ENCODE results near the gene LSM3.

The LSM3 gene

GRCh38 chr3:14158370-14158769 is 20.2 kb upstream of the LSM3 start:
- no peak for DNase-seq (ENCODE audit: low spot score)

GRCh38 chr3:14159426-14159825 is 19.2 kb upstream of the LSM3 start:
- DNase-seq (ENCODE audit: low spot score) = no peak

DNA sequence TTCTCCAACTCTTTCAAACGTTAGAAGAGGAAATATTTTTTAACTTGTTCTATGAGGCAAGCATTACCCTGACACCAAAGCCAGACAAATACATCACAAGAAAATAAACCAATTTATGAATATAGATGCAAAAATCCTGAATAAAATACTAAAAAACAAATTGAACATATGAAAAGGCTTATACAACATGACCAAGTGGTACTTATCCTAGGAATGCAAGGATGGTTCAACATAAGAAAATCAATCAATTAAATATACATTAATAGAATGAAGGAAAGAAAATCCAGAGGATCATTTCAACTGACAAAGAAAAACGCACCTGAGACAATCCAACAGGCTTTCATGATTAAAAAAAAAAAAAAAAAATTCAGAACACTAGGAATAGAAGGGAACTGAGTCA is 17.3 kb upstream of the LSM3 start:
- DNase-seq (ENCODE audit: low spot score) = no peak

GRCh38 chr3:14162178-14162577 is 16.4 kb upstream of the LSM3 start:
- DNase-seq (ENCODE audit: low spot score) = no peak

DNA sequence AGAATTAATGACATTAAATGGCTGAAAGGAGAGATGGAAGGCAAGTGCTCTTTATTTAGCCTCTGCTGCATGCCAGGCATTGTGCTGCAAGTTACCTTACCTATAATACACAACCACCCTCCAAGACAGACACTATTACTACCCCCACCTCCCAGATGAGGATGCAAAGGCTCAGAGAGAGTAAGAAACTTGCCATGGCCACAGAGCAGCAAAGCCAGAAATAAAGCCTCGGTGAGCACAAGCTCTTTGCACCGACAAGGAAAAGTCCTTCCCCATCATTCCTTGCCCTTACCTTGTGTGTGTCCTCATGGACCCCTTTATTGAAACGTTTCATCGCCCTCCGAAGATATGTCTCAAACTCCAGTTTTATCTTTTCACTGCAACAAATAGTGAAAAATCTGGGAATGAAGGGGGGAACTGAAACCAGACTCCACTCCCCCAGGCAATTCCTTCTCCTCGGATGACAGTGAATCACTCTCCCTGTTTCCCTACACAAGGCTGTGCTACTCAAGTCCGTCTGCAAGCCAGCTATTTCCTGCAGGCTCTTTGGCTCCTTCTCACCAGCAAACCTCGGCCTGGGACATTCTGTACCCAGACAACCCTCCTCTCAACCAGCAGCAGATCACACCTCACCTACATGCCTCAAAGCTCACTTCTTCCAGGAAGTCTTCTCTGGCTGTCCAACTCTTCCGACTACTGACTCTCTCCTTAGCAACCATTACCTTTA is 11.6 kb upstream of the LSM3 start:
- no peak for DNase-seq (ENCODE audit: low spot score)

GRCh38 chr3:14169435-14169834 is 9.2 kb upstream of the LSM3 start:
- DNase-seq (ENCODE audit: low spot score) = no peak

- no peak for DNase-seq (ENCODE audit: low spot score)
Measured at GRCh38 chr3:14169871-14170270, 8.7 kb upstream of the LSM3 start.

- DNase-seq (ENCODE audit: low spot score) = no peak
Measured at GRCh38 chr3:14170531-14171159, 8.0 kb upstream of the LSM3 start.

DNA sequence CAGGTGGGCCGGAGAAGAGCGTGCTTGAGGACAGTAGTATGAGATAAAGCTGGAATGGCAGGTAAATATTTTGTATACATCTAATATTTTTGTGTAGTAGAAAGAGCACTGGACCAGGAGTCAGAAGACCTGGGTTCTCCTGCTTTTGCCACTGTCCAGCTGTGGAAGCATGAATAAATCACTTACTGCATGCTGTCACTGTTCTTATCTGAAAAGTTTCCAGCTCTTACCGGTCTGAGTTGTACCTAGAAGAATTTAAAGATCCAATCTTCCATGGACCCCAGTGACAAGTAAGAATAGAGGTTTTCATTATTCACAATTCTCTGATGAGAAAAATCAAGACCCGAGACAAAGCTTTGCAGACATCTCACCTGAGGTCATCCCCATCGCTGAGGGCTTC is 6.1 kb upstream of the LSM3 start:
- DNase-seq (ENCODE audit: low spot score) = no peak

GRCh38 chr3:14174483-14174882 is 4.1 kb upstream of the LSM3 start:
- no peak for DNase-seq (ENCODE audit: low spot score)

GRCh38 chr3:14175383-14176037 is 3.1 kb upstream of the LSM3 start:
- no peak for DNase-seq (ENCODE audit: low spot score)

GRCh38 chr3:14177580-14178246 is 904 bp upstream of the LSM3 start:
- no peak for DNase-seq (ENCODE audit: low spot score)

DNA sequence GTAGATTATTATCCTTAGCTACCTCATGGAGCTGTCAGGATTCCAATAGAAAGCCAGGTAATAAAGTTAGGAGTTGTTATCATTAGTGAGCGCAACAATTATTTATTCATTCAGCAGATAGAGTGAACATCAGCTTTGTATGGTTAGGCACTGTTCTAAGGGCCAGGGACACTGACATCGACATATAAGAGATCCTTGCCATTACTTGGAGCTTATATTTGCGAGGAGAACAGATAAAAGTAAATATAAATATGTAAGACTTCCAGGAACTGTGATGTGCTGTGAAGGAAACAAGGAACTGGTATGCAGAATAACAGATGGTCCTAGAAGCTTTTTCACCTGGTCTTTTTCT is 473 bp downstream of the LSM3 start:
- DNase-seq (ENCODE audit: low spot score) = no peak

GRCh38 chr3:14179795-14180194 is 1.2 kb downstream of the LSM3 start:
- no peak for DNase-seq (ENCODE audit: low spot score)

- no peak for DNase-seq (ENCODE audit: low spot score)
Measured at GRCh38 chr3:14181253-14181652, 2.6 kb downstream of the LSM3 start.

- DNase-seq (ENCODE audit: low spot score) = no peak
Measured at GRCh38 chr3:14183015-14183577, 4.5 kb downstream of the LSM3 start.

DNA sequence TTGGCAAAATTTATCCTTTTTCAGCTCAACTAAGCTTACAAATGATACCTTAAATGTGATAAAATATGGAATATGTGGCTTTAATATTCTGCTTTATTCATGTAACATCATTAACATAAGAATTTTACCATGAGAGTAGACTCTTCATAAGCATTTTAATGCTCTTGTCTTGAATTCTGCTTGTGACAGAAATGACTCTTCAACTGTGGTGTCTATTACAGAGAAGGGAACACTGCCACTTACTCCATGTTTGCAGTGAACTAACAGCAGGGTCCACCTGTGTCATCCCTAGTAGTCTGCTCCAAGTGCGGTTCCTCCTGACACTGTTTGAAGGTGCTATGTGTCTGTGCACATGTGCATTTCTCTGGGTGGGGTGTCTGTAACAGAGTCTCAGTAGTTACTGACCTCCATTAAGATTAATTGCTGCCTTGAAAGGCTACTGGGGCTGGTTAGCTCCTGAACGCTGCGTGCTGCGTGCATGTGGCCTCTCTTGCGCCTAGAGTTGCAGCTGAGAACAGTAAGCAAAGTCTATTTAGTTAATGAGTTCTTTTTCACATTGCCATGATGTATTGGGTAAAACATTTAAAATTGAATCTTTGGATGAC is 8.3 kb downstream of the LSM3 start:
- DNase-seq (ENCODE audit: low spot score) = no peak

DNA sequence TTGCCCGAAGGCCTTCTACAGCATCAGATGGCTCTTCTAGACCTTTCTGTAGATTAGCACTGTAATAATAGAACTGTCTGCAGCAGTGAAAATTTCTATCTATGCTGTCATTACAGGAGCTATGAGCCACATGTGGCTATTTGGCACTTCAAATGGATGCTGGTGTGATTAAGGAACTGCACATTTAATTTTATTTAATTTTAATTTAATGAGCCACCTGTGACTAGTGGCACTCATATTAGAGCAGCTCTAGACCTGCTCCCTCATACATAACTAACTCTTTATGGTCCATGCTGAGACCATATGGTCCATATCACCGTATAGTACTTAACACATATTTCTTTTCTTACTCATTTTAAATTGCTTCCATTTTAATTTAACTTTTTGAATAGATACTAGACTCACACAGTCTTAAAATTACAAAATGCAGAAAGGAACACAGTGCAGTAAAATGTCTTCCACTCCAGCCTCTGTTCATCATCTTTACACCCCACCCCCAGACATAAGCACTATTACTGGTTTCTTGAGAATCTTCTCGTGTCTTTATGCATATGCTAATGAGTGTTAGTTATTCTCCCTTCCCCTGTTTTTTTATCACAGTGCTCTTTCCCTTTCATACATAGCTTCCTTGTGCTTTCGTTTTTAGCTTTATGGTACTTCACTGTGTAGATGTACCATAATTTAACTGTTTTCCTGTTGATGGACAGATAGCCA is 9.6 kb downstream of the LSM3 start:
- no peak for DNase-seq (ENCODE audit: low spot score)

DNA sequence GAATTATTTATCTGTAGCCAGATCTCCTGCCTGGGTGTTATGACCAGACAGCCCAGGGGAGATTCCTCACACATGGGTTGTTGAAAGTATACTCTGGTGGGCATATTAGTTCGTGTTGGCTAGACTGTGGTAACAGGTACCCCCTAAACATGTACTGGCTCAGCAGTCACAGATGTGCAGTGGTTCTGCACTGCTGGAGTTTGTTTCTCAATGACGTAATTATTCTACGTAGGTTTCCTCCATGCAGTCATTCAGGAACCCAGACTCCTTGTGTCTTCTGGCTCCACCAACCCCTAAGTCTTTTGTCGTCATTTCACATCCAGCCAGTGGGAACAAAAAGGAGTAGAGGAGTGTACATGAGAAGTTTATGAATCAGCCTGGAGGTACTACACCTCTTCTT is 16.2 kb downstream of the LSM3 start:
- no peak for DNase-seq (ENCODE audit: low spot score)

DNA sequence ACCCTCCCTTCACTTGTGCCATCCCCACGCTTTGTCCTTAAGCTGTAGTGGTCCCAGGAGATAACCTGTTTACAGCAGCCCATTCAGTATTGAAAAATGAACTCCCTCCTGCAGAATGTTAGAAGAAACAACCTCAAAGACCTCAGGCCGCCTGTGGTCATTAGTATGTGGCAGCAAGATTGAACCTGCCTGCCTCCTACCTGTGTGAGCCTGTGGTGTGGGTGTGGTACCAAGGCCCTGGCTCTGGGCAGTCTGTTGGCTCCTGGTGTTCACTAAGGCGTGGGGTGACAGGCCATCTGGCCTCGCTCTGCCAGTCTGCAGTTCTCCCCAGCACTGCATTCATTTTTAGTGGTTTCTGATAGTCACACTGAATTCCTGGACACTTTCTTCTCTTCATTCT is 21.0 kb downstream of the LSM3 start:
- DNase-seq (ENCODE audit: low spot score) = no peak

DNA sequence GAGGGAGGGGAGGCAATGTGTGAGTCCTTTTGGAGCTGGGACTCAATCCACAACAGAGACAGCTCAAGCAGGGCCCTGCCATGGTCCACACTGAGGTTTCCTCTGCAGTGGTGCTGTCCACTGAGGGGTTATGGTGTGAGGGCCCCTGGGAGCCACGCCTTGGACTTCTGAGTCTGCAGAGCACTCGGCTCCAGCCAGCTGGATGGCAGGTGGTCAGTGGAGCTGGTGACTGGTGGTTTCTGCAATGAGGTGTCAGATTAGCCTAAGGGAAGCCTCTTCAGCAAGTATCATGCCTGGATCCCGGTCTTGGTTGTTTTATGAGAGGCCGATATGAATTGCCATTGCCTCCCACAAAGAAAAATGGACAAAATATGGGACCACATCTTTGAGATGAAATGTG is 21.7 kb downstream of the LSM3 start:
- DNase-seq (ENCODE audit: low spot score) = no peak

DNA sequence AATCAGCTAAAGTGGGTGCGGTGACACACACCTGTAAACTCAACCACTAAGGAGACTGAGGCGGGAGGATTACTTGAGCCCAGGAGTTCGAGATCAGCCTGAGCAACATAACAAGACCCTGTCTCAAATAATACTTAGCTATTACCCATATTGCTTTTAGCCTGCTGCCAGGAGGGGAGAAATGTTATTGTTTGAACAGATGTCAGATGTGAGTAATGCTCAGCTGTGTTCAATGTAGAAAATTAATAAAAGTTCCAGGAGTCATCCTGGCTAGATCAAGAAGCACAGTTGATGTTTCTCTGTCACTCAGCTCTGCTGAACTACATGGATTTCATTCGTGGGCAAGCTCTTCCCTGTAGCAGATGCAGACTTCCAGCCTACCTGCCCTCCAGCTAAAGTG is 22.2 kb downstream of the LSM3 start:
- no peak for DNase-seq (ENCODE audit: low spot score)

Measured in HuH-7.5 (cell line).